Suprapubic skin (tissue), 3 donors: ENCODE results near the gene TNFAIP8L1.

Source experiments
- CTCF ChIP-seq, 2 donors: fragments of 200-600 bp in 1 of 2; fragments of 450-650 bp in 1 of 2; sonication (generic) in 1 of 2; IDR thresholded peaks; one replicate each; pipeline ENCODE4 v1.5.1; 2016 to 2019; ENCODE audit warnings: antibody characterized with exemption in 2 of 2, mild to moderate bottlenecking in 1 of 2, moderate library complexity in 1 of 2
- EP300 ChIP-seq: sonication (generic); formaldehyde crosslinking; IDR thresholded peaks from one replicate; pipeline ENCODE4 v1.6.1; 2017; ENCODE audit warnings: antibody characterized with exemption
- POLR2A ChIP-seq, 2 donors: fragments of 450-650 bp; IDR thresholded peaks; one replicate each; pipeline ENCODE4 v1.6.1; 2017; ENCODE audit warnings: antibody characterized with exemption in 2 of 2, mild to moderate bottlenecking in 2 of 2, moderate library complexity in 2 of 2

- TF ChIP-seq CTCF (IDR thresholded peaks at IDR 0.05) (peak; percentile 68 to 97), POLR2A (IDR thresholded peaks at IDR 0.05) (no peak), EP300 (no peak)
Observed at GRCh38 chr19:4636151-4636717, 3.1 kb upstream of the TNFAIP8L1 start.
